HepG2 (cell line): ENCODE measurements around the gene CCND1. TPM values are rescaled to one million over a fixed set of nuclear protein-coding genes. Genes with fewer than 3 reads are reported as not detected.
A peak's percentile ranks its signal among the peaks of the same experiment; 100 is the strongest.

ENCODE experiments used
- AGO2 ChIP-seq: fragments of 200-400 bp; formaldehyde crosslinking; optimal IDR thresholded peaks from 2 replicates; pipeline ENCODE3; 2017; ENCODE audit warnings: mild to moderate bottlenecking, low read depth, low read length, moderate library complexity
- AHR ChIP-seq: IDR thresholded peaks from 2 replicates; pipeline ENCODE4 v1.6.1; 2018; ENCODE audit warnings: missing genetic modification reagents, missing compliant biosample characterization
- HOXA5 ChIP-seq: sonication (generic); formaldehyde crosslinking; IDR thresholded peaks from 2 replicates; pipeline ENCODE4 v1.4.0; 2020; ENCODE audit warnings: missing genetic modification reagents
- JUND ChIP-seq: sonication (generic); formaldehyde crosslinking; IDR thresholded peaks from 2 replicates; pipeline ENCODE4 v1.8.0; 2022; ENCODE audit warnings: mild to moderate bottlenecking, missing genetic modification reagents
- KAT2B ChIP-seq: fragments of 150-350 bp; IDR thresholded peaks from 2 replicates; pipeline ENCODE4 v1.6.1; 2014; ENCODE audit warnings: low read depth, low read length, borderline replicate concordance
- NR2C2 ChIP-seq: sonication (generic); formaldehyde crosslinking; IDR thresholded peaks from 2 replicates; pipeline ENCODE4 v1.4.0; 2020; ENCODE audit warnings: missing genetic modification reagents, mild to moderate bottlenecking, moderate library complexity, borderline replicate concordance
- PCBP2 ChIP-seq: fragments of 200-400 bp; formaldehyde crosslinking; optimal IDR thresholded peaks from 2 replicates; pipeline ENCODE3; 2018; ENCODE audit warnings: low read length, low read depth; ENCODE audit not compliant: poor library complexity, severe bottlenecking
- SMAD1 ChIP-seq: sonication (generic); formaldehyde crosslinking; IDR thresholded peaks from 2 replicates; pipeline ENCODE4 v1.4.0; 2020; ENCODE audit warnings: missing genetic modification reagents, low read depth, mild to moderate bottlenecking, borderline replicate concordance
- SUZ12 ChIP-seq: fragments of 150-350 bp; IDR thresholded peaks from 2 replicates; pipeline ENCODE4 v1.6.1; 2014; ENCODE audit warnings: low read depth, low read length
- TOE1 ChIP-seq: sonication (generic); formaldehyde crosslinking; IDR thresholded peaks from 2 replicates; pipeline ENCODE4 v1.4.0; 2020; ENCODE audit warnings: mild to moderate bottlenecking, missing genetic modification reagents
- ZBTB3 ChIP-seq: sonication (generic); formaldehyde crosslinking; IDR thresholded peaks from 2 replicates; pipeline ENCODE4 v1.4.0; 2020; ENCODE audit warnings: low read depth, mild to moderate bottlenecking, moderate library complexity, missing genetic modification reagents, borderline replicate concordance
- ZKSCAN1 ChIP-seq: fragments of 150-350 bp; IDR thresholded peaks from 2 replicates; pipeline ENCODE4 v1.6.1; 2014; ENCODE audit warnings: low read length
- ZNF253 ChIP-seq: sonication (generic); formaldehyde crosslinking; IDR thresholded peaks from 2 replicates; pipeline ENCODE4 v1.8.0; 2022; ENCODE audit warnings: mild to moderate bottlenecking, missing genetic modification reagents, borderline replicate concordance
- ZNF34 ChIP-seq: sonication (generic); formaldehyde crosslinking; IDR thresholded peaks from 2 replicates; pipeline ENCODE4 v1.4.0; 2020; ENCODE audit warnings: mild to moderate bottlenecking, missing genetic modification reagents, borderline replicate concordance
- ZNF563 ChIP-seq: sonication (generic); formaldehyde crosslinking; IDR thresholded peaks from 2 replicates; pipeline ENCODE4 v1.8.0; 2022; ENCODE audit warnings: mild to moderate bottlenecking, moderate library complexity, missing genetic modification reagents
- ZNF616 ChIP-seq: sonication (generic); formaldehyde crosslinking; IDR thresholded peaks from 2 replicates; pipeline ENCODE4 v1.5.0; 2020; ENCODE audit warnings: low read depth, mild to moderate bottlenecking, missing genetic modification reagents
- polyA plus RNA-seq, 8 experiments: library from polyadenylated mRNA; depleted of rRNA in 3 of 8; stranded (reverse) in 7 of 8; unstranded in 1 of 8; fragments of >200 nt; fragmentation: Illumina TruSeq in 4 of 8; extraction: Trizol in 4 of 8; gene quantifications; 2 replicates each; pipeline versions ENCODE4 v1.2.1 to v1.2.3, GENCODE V29; 2011 to 2016; ENCODE audit warnings: low read depth in 4 of 8, missing spikeins in 1 of 8, mixed read lengths in 1 of 8; ENCODE audit not compliant: insufficient read depth in 1 of 8
- total RNA-seq, 5 experiments: library from RNA; depleted of rRNA; stranded (reverse); fragments of >200 nt; fragmentation: Illumina TruSeq; extraction: Trizol; gene quantifications; 2 replicates each; pipeline ENCODE4 v1.2.3, GENCODE V29; 2016; ENCODE audit warnings: low read depth in 1 of 5
- TF ChIP-seq, protein P1 (sequence below), 2 experiments: IDR thresholded peaks; 2 replicates each; pipeline ENCODE4 v1.6.1; 2011 to 2012; ENCODE audit warnings: low read length in 2 of 2, borderline replicate concordance in 1 of 2, low read depth in 1 of 2, mild to moderate bottlenecking in 1 of 2, moderate library complexity in 1 of 2
- TF ChIP-seq, protein P2 (sequence below): sonication (generic); formaldehyde crosslinking; conservative IDR thresholded peaks from 2 replicates; pipeline ENCODE4 v1.8.0; 2022; ENCODE audit warnings: low read depth, missing genetic modification reagents
- TF ChIP-seq, protein P3 (sequence below): sonication (generic); formaldehyde crosslinking; conservative IDR thresholded peaks from 2 replicates; pipeline ENCODE4 v1.8.0; 2022; ENCODE audit warnings: mild to moderate bottlenecking, moderate library complexity, missing genetic modification reagents
- TF ChIP-seq, protein P4 (sequence below): sonication (generic); formaldehyde crosslinking; conservative IDR thresholded peaks from 2 replicates; pipeline ENCODE4 v1.5.0; 2020; ENCODE audit warnings: missing genetic modification reagents

CCND1 gene
- total and polyA plus RNA-seq, 2 of the 13 experiments (the other 11 are each of a cell fraction or from before 2014, with no cell fraction given), result 107 to 136 TPM

DNA sequence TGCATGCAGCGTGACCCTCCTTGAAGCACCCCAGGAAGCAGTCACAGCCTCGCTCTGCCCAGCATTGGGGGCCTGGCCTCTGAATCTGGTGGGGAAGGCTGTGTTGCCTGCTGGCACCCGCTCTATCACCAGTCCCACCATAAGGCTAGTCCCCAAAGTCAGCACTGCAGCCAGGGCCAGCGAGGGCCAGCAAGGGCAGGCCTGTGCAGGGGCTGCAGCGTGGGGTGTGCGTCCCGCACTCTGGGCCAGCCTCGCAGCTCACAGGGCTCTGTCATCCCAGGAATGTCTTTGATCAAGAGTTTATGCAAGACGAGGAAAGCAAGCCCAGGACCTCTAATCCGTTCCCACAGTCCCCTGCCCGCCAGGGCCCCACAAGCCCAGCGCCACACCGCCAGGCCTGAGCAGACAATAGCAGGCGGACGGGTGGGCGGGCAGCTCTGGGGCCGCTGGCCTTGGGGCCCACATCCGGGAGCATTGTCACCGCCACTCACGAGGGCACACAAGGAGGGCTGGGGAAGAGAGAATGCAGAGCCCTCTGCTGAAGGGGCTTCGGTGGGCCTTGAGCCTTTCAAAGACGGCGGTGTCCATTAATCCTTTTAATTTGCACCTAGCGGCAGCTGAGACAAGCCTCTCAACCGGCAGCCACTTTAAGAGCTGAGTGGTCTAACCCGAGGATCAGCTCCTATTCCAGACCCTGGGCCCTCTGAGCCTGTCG, 17.1 kb downstream of the CCND1 start (continued):
- TF ChIP-seq, protein P1, sequence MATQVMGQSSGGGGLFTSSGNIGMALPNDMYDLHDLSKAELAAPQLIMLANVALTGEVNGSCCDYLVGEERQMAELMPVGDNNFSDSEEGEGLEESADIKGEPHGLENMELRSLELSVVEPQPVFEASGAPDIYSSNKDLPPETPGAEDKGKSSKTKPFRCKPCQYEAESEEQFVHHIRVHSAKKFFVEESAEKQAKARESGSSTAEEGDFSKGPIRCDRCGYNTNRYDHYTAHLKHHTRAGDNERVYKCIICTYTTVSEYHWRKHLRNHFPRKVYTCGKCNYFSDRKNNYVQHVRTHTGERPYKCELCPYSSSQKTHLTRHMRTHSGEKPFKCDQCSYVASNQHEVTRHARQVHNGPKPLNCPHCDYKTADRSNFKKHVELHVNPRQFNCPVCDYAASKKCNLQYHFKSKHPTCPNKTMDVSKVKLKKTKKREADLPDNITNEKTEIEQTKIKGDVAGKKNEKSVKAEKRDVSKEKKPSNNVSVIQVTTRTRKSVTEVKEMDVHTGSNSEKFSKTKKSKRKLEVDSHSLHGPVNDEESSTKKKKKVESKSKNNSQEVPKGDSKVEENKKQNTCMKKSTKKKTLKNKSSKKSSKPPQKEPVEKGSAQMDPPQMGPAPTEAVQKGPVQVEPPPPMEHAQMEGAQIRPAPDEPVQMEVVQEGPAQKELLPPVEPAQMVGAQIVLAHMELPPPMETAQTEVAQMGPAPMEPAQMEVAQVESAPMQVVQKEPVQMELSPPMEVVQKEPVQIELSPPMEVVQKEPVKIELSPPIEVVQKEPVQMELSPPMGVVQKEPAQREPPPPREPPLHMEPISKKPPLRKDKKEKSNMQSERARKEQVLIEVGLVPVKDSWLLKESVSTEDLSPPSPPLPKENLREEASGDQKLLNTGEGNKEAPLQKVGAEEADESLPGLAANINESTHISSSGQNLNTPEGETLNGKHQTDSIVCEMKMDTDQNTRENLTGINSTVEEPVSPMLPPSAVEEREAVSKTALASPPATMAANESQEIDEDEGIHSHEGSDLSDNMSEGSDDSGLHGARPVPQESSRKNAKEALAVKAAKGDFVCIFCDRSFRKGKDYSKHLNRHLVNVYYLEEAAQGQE (IDR thresholded peaks at IDR 0.05; ENCODE audit: borderline replicate concordance in 1 of 2, low read depth in 1 of 2, low read length in 2 of 2), result 0 out of 4 replicates have a peak, but pooled peaks of 1 of the 2 experiments have one; percentile 11
- TF ChIP-seq JUND (CRISPR knock-in tag), result no peak
- no peak for TF ChIP-seq AHR (CRISPR knock-in tag)
- TF ChIP-seq ZBTB3, result no peak
- TF ChIP-seq ZNF563, result peak; percentile 69; the same call in 1 of the 2 replicates
- peak; percentile 56 for TF ChIP-seq NR2C2 (CRISPR knock-in tag)
- TF ChIP-seq, protein P2, sequence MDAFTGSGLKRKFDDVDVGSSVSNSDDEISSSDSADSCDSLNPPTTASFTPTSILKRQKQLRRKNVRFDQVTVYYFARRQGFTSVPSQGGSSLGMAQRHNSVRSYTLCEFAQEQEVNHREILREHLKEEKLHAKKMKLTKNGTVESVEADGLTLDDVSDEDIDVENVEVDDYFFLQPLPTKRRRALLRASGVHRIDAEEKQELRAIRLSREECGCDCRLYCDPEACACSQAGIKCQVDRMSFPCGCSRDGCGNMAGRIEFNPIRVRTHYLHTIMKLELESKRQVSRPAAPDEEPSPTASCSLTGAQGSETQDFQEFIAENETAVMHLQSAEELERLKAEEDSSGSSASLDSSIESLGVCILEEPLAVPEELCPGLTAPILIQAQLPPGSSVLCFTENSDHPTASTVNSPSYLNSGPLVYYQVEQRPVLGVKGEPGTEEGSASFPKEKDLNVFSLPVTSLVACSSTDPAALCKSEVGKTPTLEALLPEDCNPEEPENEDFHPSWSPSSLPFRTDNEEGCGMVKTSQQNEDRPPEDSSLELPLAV (CRISPR knock-in tag), result no peak
- TF ChIP-seq SUZ12, result no peak
- TF ChIP-seq ZNF34, result peak; percentile 76; the same call in 1 of the 2 replicates
- TF ChIP-seq TOE1, result no peak
- TF ChIP-seq, protein P3, sequence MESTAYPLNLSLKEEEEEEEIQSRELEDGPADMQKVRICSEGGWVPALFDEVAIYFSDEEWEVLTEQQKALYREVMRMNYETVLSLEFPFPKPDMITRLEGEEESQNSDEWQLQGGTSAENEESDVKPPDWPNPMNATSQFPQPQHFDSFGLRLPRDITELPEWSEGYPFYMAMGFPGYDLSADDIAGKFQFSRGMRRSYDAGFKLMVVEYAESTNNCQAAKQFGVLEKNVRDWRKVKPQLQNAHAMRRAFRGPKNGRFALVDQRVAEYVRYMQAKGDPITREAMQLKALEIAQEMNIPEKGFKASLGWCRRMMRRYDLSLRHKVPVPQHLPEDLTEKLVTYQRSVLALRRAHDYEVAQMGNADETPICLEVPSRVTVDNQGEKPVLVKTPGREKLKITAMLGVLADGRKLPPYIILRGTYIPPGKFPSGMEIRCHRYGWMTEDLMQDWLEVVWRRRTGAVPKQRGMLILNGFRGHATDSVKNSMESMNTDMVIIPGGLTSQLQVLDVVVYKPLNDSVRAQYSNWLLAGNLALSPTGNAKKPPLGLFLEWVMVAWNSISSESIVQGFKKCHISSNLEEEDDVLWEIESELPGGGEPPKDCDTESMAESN (CRISPR knock-in tag), result peak; percentile 78
- no peak for TF ChIP-seq ZNF616 (CRISPR knock-in tag)
- TF ChIP-seq HOXA5 (CRISPR knock-in tag), result 0 out of 2 replicates have a peak, but pooled peaks have one; percentile 26
- no peak for TF ChIP-seq ZKSCAN1
- peak; percentile 81; the same call in 1 of the 2 replicates for TF ChIP-seq ZNF253
- no peak for TF ChIP-seq KAT2B
- no peak for TF ChIP-seq PCBP2
- TF ChIP-seq, protein P4, sequence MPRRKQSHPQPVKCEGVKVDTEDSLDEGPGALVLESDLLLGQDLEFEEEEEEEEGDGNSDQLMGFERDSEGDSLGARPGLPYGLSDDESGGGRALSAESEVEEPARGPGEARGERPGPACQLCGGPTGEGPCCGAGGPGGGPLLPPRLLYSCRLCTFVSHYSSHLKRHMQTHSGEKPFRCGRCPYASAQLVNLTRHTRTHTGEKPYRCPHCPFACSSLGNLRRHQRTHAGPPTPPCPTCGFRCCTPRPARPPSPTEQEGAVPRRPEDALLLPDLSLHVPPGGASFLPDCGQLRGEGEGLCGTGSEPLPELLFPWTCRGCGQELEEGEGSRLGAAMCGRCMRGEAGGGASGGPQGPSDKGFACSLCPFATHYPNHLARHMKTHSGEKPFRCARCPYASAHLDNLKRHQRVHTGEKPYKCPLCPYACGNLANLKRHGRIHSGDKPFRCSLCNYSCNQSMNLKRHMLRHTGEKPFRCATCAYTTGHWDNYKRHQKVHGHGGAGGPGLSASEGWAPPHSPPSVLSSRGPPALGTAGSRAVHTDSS (CRISPR knock-in tag), result no peak
- peak; percentile 63 for TF ChIP-seq AGO2
- no peak; the same call in 1 of the 2 replicates for TF ChIP-seq SMAD1 (CRISPR knock-in tag)
